GM23338 (cell line): Measurements from ENCODE around the gene TBX3. TPM values are rescaled to one million over a fixed set of nuclear protein-coding genes. Genes with fewer than 3 reads are reported as not detected.
A peak's percentile ranks its signal among the peaks of the same experiment; 100 is the strongest.

Source experiments
- ATAC-seq: fragments of 200-7000 bp; cut with Tn5 transposase; 3 replicates; pipeline ENCODE4 v1.9.1; 2020
- DNase-seq: peaks from one replicate; pipeline ENCODE4 v3.0.0-alpha.2; 2015; ENCODE audit warnings: low spot score
- H2AFZ ChIP-seq: fragments of 200-600 bp; sonication (generic); 2 replicates; pipeline ENCODE4 v1.8.0; 2016; ENCODE audit warnings: antibody characterized with exemption, mild to moderate bottlenecking, moderate library complexity
- H3F3A ChIP-seq: fragments of 200-600 bp; sonication (generic); replicated peaks from 2 replicates; pipeline ENCODE4 v1.8.0; 2017; ENCODE audit warnings: antibody characterized with exemption, mixed run types, low read depth
- H3K27ac ChIP-seq: fragments of 200-600 bp; sonication (generic); 2 replicates; pipeline ENCODE4 v1.6.1; 2016; ENCODE audit warnings: low read depth
- H3K27me3 ChIP-seq: fragments of 200-600 bp; sonication (generic); 2 replicates; pipeline ENCODE4 v1.8.0; 2016; ENCODE audit warnings: mild to moderate bottlenecking, mixed run types, moderate library complexity; ENCODE audit not compliant: insufficient read depth
- H3K36me3 ChIP-seq: fragments of 200-600 bp; sonication (generic); 2 replicates; pipeline ENCODE4 v1.8.0; 2016; ENCODE audit warnings: mild to moderate bottlenecking; ENCODE audit not compliant: insufficient read depth
- H3K4me1 ChIP-seq: fragments of 200-600 bp; sonication (generic); 2 replicates; pipeline ENCODE4 v1.8.0; 2016; ENCODE audit warnings: mild to moderate bottlenecking, moderate library complexity; ENCODE audit not compliant: insufficient read depth
- H3K4me2 ChIP-seq: fragments of 200-600 bp; sonication (generic); 2 replicates; pipeline ENCODE4 v1.7.1; 2017; ENCODE audit warnings: mixed run types
- H3K4me3 ChIP-seq: fragments of 200-600 bp; sonication (generic); 2 replicates; pipeline ENCODE4 v1.6.1; 2016; ENCODE audit warnings: mixed run types
- H3K79me2 ChIP-seq: fragments of 200-600 bp; sonication (generic); replicated peaks from 2 replicates; pipeline ENCODE4 v1.8.0; 2017; ENCODE audit warnings: mild to moderate bottlenecking; ENCODE audit not compliant: insufficient read depth
- H3K9me2 ChIP-seq: fragments of 200-600 bp; sonication (generic); 2 replicates; pipeline ENCODE4 v1.8.0; 2017; ENCODE audit not compliant: insufficient read depth
- H4K20me1 ChIP-seq: fragments of 200-600 bp; sonication (generic); replicated peaks from 2 replicates; pipeline ENCODE4 v1.8.0; 2017; ENCODE audit warnings: mild to moderate bottlenecking; ENCODE audit not compliant: insufficient read depth
- H3K27ac Mint-ChIP-seq: 2 replicates; pipeline ENCODE4 v1.8.0; 2020; ENCODE audit warnings: inconsistent platforms, mild to moderate bottlenecking, moderate library complexity, mixed read lengths
- H3K27me3 Mint-ChIP-seq: 3 replicates; pipeline ENCODE4 v1.8.0; 2022; ENCODE audit warnings: low read depth, mild to moderate bottlenecking, moderate library complexity, mixed read lengths, inconsistent platforms; ENCODE audit not compliant: insufficient read depth, poor library complexity
- H3K36me3 Mint-ChIP-seq: 3 replicates; pipeline ENCODE4 v1.8.0; 2021; ENCODE audit warnings: low read depth, mild to moderate bottlenecking, inconsistent platforms, moderate library complexity, mixed read lengths
- H3K4me1 Mint-ChIP-seq: 3 replicates; pipeline ENCODE4 v1.8.0; 2020; ENCODE audit warnings: mild to moderate bottlenecking, inconsistent platforms, mixed read lengths
- H3K4me3 Mint-ChIP-seq: 3 replicates; pipeline ENCODE4 v1.8.0; 2021; ENCODE audit warnings: moderate library complexity, mild to moderate bottlenecking, inconsistent platforms, mixed read lengths
- H3K9me3 Mint-ChIP-seq: 3 replicates; pipeline ENCODE4 v1.8.0; 2020; ENCODE audit warnings: moderate library complexity, mild to moderate bottlenecking, inconsistent platforms, mixed read lengths
- CREB1 ChIP-seq: fragments of 250-450 bp; sonication (Bioruptor Pico); IDR thresholded peaks from 2 replicates; pipeline ENCODE4 v1.5.0; 2020; ENCODE audit warnings: low read depth, mild to moderate bottlenecking, moderate library complexity
- EZH2 ChIP-seq: fragments of 200-600 bp; sonication (generic); IDR thresholded peaks from one replicate; pipeline ENCODE4 v1.8.0; 2017; ENCODE audit warnings: antibody characterized with exemption, mild to moderate bottlenecking, low read depth; ENCODE audit not compliant: unreplicated experiment
- EZH2phosphoT487 ChIP-seq: fragments of 200-600 bp; sonication (generic); IDR thresholded peaks from one replicate; pipeline ENCODE4 v1.8.1; 2018; ENCODE audit warnings: antibody characterized with exemption; ENCODE audit not compliant: unreplicated experiment
- polyA plus RNA-seq: library from polyadenylated mRNA; unstranded; fragments of >200 nt; fragmentation: Nextera tagmentation; extraction: Ambion mirVana; gene quantifications from 2 replicates; pipeline ENCODE4 v1.2.1, GENCODE V29; 2016
- total RNA-seq: library from RNA; depleted of rRNA; stranded (reverse); fragments of >200 nt; shearing (Covaris generic); gene quantifications from 2 replicates; pipeline ENCODE4 v1.2.3, GENCODE V29; 2014
- TF ChIP-seq, protein P1 (sequence below), 2 experiments: fragments of 200-600 bp in 1 of 2; sonication (generic) in 1 of 2; conservative IDR thresholded peaks; 2 replicates each; pipeline versions ENCODE4 v1.5.1 to v1.6.1; 2016 to 2017; ENCODE audit warnings: antibody characterized with exemption in 2 of 2, low read depth in 2 of 2, mild to moderate bottlenecking in 2 of 2, moderate library complexity in 1 of 2

The TBX3 gene
- total and polyA plus RNA-seq, 2 experiments from 2014 or later: 0.18 to 0.24 TPM

DNA sequence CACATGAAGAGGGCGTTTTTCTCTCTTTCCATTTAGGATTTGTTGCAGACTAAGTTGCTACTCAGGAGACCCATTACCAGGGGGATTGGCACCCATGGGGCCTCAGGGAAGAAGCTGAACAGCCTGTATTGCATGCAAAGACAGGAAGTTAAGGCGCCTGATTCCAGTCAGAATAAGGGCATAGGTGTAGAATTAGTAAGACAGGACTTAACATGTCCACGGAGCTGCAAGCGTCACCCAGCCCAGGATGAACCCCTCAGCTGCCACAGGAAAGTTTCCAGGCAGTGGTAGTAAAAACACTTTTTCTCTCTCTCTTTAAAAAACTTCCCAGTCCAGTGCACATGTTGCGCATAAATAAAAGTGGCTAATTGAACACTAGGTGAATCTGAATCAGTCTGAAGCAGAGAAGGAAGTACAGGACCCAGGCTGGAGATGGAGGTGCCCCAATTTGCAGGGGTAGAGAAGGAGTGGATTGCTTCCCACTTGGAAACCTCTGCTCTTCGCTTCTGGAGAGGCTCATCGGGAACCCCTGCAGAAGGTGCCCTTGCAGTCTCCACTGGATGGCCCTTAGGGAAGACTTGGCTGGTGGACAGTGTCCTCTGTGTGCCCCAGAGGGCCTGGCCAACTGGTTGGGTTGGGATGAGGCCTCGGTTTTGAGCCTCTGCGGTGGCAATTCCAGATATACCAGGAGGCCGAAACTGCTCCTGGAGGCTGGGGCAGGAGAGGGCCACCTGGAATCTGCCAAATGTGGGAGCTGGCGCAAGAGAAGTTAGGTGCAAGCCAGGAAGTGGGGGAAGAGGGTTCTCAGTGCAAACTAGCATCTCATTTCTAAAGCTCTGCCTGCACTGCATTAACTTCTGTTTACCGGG is 10.7 kb upstream of the TBX3 start:
- Histone ChIP-seq H3K4me2 (peak overlapping the region; percentile 75; the same call in 1 of the 2 replicates), H3K9me2 (no peaks in the 10 kb centered on the region), H3K36me3 (no peaks in the 10 kb centered on the region), H3K4me1 (peaks cover 78% of the 10 kb centered on the region), H3K27me3 (peaks cover 100% of the 10 kb centered on the region), H2AFZ (no peak overlapping the region), H3K79me2 (no peaks in the 10 kb centered on the region), H3F3A (peaks cover 53% of the 10 kb centered on the region), H3K4me3 (peak overlapping the region; percentile 49; the same call in 1 of the 2 replicates), H4K20me1 (peaks cover 36% of the 10 kb centered on the region), H3K27ac (no peak overlapping the region)
- H3K27ac Mint-ChIP-seq: no peak overlapping the region
- H3K27me3 Mint-ChIP-seq: peaks cover 99% of the 10 kb centered on the region
- no peaks in the 10 kb centered on the region; the same call in 2 of the 3 replicates for H3K9me3 Mint-ChIP-seq
- peaks cover 61% of the 10 kb centered on the region for H3K4me1 Mint-ChIP-seq
- TF ChIP-seq EZH2 (peak; percentile 73), EZH2phosphoT487 (peak; percentile 37)
- TF ChIP-seq, protein P1, sequence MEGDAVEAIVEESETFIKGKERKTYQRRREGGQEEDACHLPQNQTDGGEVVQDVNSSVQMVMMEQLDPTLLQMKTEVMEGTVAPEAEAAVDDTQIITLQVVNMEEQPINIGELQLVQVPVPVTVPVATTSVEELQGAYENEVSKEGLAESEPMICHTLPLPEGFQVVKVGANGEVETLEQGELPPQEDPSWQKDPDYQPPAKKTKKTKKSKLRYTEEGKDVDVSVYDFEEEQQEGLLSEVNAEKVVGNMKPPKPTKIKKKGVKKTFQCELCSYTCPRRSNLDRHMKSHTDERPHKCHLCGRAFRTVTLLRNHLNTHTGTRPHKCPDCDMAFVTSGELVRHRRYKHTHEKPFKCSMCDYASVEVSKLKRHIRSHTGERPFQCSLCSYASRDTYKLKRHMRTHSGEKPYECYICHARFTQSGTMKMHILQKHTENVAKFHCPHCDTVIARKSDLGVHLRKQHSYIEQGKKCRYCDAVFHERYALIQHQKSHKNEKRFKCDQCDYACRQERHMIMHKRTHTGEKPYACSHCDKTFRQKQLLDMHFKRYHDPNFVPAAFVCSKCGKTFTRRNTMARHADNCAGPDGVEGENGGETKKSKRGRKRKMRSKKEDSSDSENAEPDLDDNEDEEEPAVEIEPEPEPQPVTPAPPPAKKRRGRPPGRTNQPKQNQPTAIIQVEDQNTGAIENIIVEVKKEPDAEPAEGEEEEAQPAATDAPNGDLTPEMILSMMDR (conservative IDR thresholded peaks at IDR 0.05; ENCODE audit: low read depth in 2 of 2): no peak
- H3K36me3 Mint-ChIP-seq: no peaks in the 10 kb centered on the region
- DNase-seq (peak; percentile 8), ATAC-seq (no peak)
- no peak overlapping the region for H3K4me3 Mint-ChIP-seq

- peaks cover 54% of the 10 kb centered on the region for H3F3A ChIP-seq
- no peak overlapping the region for H3K27ac ChIP-seq
- peak overlapping the region; percentile 49; the same call in 1 of the 2 replicates for H3K4me3 ChIP-seq
- ATAC-seq (no peak), DNase-seq (no peak)
- H3K4me2 ChIP-seq: peak overlapping the region; percentile 75
- peak; percentile 91 for TF ChIP-seq EZH2
- no peak for TF ChIP-seq CREB1
- Mint-ChIP-seq H3K4me1 (peaks cover 66% of the 10 kb centered on the region), H3K27me3 (peaks cover 99% of the 10 kb centered on the region), H3K4me3 (no peak overlapping the region), H3K9me3 (no peaks in the 10 kb centered on the region; the same call in 2 of the 3 replicates), H3K27ac (no peak overlapping the region), H3K36me3 (no peaks in the 10 kb centered on the region)
- H3K4me1 ChIP-seq: peaks cover 75% of the 10 kb centered on the region
- H4K20me1 ChIP-seq: peaks cover 46% of the 10 kb centered on the region
- no peaks in the 10 kb centered on the region for H3K36me3 ChIP-seq
- H2AFZ ChIP-seq: no peak overlapping the region
- no peaks in the 10 kb centered on the region for H3K79me2 ChIP-seq
- H3K27me3 ChIP-seq: peaks cover 100% of the 10 kb centered on the region
- no peaks in the 10 kb centered on the region for H3K9me2 ChIP-seq
These were observed 9.6 kb upstream of the TBX3 start for GRCh38 chr12:114693532-114693931.

DNA sequence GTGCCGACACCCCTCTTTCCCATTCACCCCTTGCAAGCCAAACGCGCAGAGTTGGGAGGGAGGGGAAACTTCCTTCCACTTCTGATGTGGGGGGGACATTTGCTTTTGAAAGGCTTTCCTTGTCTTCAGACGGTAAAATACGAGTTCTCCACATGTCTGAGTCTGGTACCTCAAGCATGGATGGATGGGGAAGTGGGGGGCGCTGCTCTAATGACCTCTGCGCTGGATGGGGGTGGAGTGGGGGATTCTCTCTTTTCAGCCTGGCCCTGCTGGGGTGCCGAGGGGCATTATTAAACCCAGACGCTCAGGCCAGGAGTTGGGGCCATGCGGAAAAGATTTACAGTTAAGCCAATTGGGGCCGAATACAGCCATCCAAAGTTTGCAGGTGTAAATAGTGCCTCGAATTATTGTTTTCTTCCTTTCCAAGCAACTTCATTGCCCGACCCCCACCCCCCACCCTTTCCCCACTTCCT is 9.1 kb upstream of the TBX3 start:
- peak overlapping the region; percentile 49 for H3K4me3 ChIP-seq
- H3K4me3 Mint-ChIP-seq: peak overlapping the region; percentile 47; the same call in 2 of the 3 replicates
- H3K27me3 Mint-ChIP-seq: peaks cover 99% of the 10 kb centered on the region
- no peak overlapping the region for H3K27ac Mint-ChIP-seq
- peak overlapping the region; percentile 52; the same call in 1 of the 2 replicates for H2AFZ ChIP-seq
- TF ChIP-seq EZH2 (no peak), EZH2phosphoT487 (peak; percentile 2)
- peak overlapping the region; percentile 75 for H3K4me2 ChIP-seq
- H3F3A ChIP-seq: peaks cover 52% of the 10 kb centered on the region
- no peaks in the 10 kb centered on the region for H3K79me2 ChIP-seq
- no peaks in the 10 kb centered on the region for H3K9me2 ChIP-seq
- ATAC-seq (no peak; the same call in 2 of the 3 replicates), DNase-seq (no peak)
- no peaks in the 10 kb centered on the region for H3K36me3 Mint-ChIP-seq
- peaks cover 100% of the 10 kb centered on the region for H3K27me3 ChIP-seq
- peaks cover 78% of the 10 kb centered on the region for H3K4me1 ChIP-seq
- H3K36me3 ChIP-seq: no peaks in the 10 kb centered on the region
- H3K4me1 Mint-ChIP-seq: peaks cover 68% of the 10 kb centered on the region
- H4K20me1 ChIP-seq: peaks cover 46% of the 10 kb centered on the region
- H3K27ac ChIP-seq: no peak overlapping the region
- peaks cover 3% of the 10 kb centered on the region; the same call in 2 of the 3 replicates for H3K9me3 Mint-ChIP-seq
